NCI-H774 (cell line): ENCODE results near the gene SAMD11.
"Not testable (repeated sequence)": the region's sequence is repeated elsewhere in the genome, so short reads cannot be mapped to it uniquely, and the experiment has no call there.

Source experiments
- DNase-seq: peaks from one replicate; lab custom pipeline; 2025; lab: John Stamatoyannopoulos, UW

Gene SAMD11

GRCh38 chr1:943545-944340 lies 20.0 kb downstream of the SAMD11 start:
- no peak for DNase-seq

DNA sequence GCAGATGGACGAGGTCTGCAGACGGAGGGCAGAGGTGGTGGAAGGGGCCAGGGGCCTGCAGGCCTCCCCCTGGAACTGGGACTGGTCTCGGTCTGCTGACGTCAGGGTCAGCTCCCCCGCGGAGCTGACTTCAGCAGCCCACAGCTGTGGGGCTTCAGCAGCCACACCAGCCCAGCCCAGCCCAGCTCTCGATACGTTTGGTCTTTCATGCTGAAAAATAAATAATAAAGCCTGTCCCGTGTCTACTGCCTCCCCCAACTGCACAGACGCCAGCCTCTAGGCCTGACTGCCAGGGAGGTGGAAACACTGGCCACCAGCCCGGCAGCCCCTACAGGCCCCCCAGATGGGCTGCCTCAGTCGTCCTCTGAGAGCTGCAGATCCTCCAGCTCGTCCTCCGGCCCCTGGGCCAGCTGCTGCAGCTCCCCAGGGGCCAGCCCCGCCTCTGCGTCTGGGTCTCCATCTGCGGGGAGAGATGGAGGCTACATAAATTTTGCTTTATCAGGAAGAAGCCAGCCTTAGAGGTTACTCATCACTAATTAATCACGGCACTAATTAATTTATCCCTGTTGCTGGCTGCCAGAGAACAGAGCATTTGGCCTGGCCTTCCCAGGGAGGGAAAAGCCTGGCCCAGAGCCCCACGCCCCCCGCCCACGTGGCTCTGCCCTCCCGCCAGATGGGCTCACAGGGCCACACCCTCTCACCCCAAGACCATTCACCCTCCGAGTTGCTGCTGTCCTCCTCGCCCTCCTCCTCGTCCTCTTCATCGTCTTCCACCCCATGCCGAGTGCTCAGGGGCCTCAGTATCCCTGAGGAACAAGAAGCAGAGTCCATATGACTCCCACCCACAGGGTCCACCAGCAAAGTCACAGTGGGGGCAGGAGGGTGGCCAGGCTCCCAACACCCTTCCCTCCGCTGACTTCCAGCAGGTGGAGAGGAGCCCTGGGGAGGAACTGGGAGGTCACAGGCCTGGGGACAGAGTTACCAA lies 20.9 kb downstream of the SAMD11 start:
- no peak for DNase-seq

GRCh38 chr1:945688-946556 lies 22.2 kb downstream of the SAMD11 start:
- no peak for DNase-seq

GRCh38 chr1:946811-947210 lies 23.1 kb downstream of the SAMD11 start:
- DNase-seq = not testable (repeated sequence)

- no peak for DNase-seq
Measured at GRCh38 chr1:947958-948357, 24.2 kb downstream of the SAMD11 start.

DNA sequence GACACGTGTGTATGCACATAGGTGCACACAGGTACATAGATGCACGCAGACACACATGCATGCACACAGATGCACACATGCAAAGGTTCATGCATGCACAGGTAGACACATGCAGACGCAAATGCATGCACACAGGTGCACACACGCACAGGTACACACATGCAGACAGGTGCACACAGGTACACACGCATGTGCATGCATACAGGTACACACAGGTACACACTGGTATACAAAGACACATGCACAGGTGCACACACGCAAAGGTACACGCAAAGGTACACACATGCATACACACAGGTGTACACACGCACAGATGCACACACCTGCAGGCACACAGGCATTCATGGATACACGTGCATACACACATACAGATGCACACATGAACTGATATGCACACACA lies 26.5 kb downstream of the SAMD11 start:
- no peak for DNase-seq

GRCh38 chr1:950881-951280 lies 27.2 kb downstream of the SAMD11 start:
- DNase-seq = no peak

DNA sequence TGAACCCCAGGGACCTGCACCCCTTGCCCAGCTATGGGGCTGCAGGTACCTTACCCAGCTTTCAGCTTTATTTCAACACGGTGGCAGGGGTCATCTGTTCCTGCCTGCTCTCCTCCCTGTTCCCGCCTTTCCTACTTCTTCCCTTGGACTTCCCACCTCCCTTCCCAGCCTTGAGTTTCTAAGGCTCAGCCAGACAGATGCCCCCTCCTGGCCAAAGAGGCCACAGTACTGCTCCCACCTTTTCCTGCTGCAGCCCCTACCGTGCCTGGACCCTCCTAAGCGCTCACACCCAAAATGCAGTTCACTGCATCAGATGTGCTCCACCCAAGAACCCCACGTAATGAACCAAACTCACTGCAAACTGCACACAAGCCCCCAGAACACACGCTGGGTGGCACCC lies 27.6 kb downstream of the SAMD11 start:
- DNase-seq = no peak

GRCh38 chr1:952201-952600 lies 28.5 kb downstream of the SAMD11 start:
- no peak for DNase-seq

- no peak for DNase-seq
Measured at GRCh38 chr1:952603-953002, 28.9 kb downstream of the SAMD11 start.

GRCh38 chr1:953524-954320 lies 30.0 kb downstream of the SAMD11 start:
- DNase-seq = no peak

GRCh38 chr1:954927-955326 lies 31.2 kb downstream of the SAMD11 start:
- DNase-seq = no peak

DNA sequence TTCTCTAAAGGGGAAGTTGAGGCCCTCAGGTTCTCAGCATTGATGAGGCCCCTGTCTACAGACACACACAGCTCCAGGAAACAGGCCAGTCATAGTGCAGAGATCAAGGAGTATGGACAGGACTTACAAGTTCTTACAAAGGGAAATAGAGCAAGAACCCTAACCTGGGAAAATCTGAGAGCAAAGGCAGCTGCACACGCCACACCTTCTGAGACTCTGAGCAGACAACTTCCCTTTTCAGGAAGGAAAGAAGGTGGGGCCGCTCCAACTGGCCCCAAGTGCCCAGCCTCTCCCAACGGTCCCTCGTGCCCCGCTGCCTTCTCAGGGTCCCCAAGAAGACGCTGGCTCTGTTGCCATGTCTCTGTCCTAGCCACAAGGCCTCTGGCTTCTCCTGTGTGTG lies 31.8 kb downstream of the SAMD11 start:
- no peak for DNase-seq

- DNase-seq = no peak
Measured at GRCh38 chr1:956636-957035, 32.9 kb downstream of the SAMD11 start.

- peak; percentile 63 for DNase-seq
Measured at GRCh38 chr1:958823-959730, 35.4 kb downstream of the SAMD11 start, which contains the start of gene NOC2L. Gene NOC2L, minus strand, starts transcription at chr1:959256. Its CDS starts 16 bp downstream, at chr1:959240.

DNA sequence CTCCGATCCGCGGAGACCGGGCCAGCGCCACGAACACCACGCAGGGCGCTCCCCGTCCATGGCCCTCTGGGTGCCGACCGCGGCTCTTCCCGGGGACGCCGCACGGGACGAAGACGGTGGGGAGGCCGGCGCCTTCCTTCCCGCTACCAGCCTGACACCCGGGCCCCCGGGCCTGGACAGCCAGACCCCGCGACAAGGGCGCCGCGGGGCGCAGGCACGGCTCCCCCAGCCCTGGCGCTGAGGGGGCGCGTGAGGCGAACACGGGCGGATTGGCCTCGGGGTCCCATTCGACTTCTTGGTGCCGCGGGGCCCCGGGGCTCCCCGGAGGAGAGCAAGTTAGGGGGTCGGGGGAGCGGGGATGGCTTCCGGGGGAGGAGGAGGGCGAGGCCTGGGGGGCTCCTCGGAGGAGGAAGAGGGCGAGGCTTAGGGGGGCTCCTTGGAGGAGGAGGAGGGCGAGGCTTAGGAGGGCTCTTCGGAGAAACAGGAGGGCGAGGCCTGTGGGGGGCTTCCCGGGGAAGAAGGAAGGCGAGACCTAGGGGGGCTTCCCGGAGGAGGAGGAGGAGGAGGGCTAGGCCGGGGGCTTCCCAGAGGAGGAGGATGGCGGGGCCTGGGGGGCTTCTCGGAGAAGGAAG lies 36.1 kb downstream of the SAMD11 start:
- DNase-seq = no peak

DNA sequence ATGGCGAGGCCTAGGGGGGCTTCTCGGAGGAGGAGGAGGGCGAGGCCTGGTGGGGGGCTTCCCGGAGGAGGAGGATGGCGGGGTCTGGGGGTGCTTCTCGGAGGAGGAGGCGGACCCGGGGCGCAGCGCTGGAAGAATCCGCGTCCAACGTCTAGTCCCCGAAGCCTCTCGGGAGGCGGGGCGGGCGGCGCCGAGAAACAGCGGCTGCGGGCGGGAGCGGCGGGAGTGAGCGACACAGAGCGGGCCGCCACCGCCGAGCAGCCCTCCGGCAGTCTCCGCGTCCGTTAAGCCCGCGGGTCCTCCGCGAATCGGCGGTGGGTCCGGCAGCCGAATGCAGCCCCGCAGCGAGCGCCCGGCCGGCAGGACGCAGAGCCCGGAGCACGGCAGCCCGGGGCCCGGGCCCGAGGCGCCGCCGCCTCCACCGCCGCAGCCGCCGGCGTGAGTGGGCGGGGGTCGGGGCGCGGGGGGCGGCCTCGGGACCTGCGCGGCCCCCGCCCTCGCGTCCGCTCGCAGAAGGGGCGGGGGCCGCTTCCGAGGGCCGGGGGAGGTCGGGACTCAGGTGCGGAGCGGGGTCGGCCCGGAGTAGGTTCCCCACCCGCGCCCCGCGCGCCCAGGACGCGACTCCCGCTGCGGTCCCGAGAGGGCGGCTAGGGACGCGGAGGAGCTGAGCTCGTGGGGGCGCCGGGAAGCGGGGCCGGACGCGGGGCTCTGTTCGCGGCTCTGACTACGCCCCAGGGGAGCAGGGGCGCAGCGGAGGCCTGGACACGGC lies 36.8 kb downstream of the SAMD11 start, which contains the start of gene KLHL17:
TSS of gene KLHL17 (plus strand) at position 222 of the 769 bp plus-strand sequence. CDS start at position 332, 110 bp downstream.
- DNase-seq = peak; percentile 26

- DNase-seq = no peak
Measured at GRCh38 chr1:961132-961669, 37.5 kb downstream of the SAMD11 start.
